ENCODE measurements around the gene SEMA3E. TPM values are rescaled to one million over a fixed set of nuclear protein-coding genes. Genes with fewer than 3 reads are reported as not detected.

The SEMA3E gene
- total RNA-seq, 1 donor from 2014 or later = 4.6 TPM

- FAIRE-seq = no peak
- Histone ChIP-seq H3K9me3 (ENCODE audit: insufficient read depth, low read depth, low read length) (no peaks in the 10 kb centered on the region), H2AFZ (ENCODE audit: low read depth, low read length) (no peak overlapping the region)
These were observed 124.5 kb downstream of the SEMA3E start for GRCh38 chr7:83524277-83525075.

GRCh38 chr7:83520726-83521125 is 128.2 kb downstream of the SEMA3E start:
- no peaks in the 10 kb centered on the region for H3K36me3 Mint-ChIP-seq (ENCODE audit: low read depth, unreplicated experiment)
- FAIRE-seq (no peak), DNase-seq (ENCODE audit: low read depth) (no peak)

More at GRCh38 chr7:83524277-83525075, 124.5 kb downstream of the SEMA3E start:
- Mint-ChIP-seq H3K4me3 (ENCODE audit: unreplicated experiment) (peak overlapping the region; percentile 8), H3K4me1 (ENCODE audit: low read depth, unreplicated experiment) (peaks cover 13% of the 10 kb centered on the region), H3K36me3 (ENCODE audit: low read depth, unreplicated experiment) (no peaks in the 10 kb centered on the region), H3K9me3 (ENCODE audit: unreplicated experiment) (no peaks in the 10 kb centered on the region), H3K27me3 (ENCODE audit: low read depth, unreplicated experiment) (no peaks in the 10 kb centered on the region), H3K27ac (ENCODE audit: unreplicated experiment) (peak overlapping the region; percentile 4)
- Histone ChIP-seq H3K27ac (ENCODE audit: low read depth, low read length) (no peak overlapping the region), H3K36me3 (ENCODE audit: insufficient read depth, low read length) (no peaks in the 10 kb centered on the region), H3K4me1 (ENCODE audit: insufficient read depth, low read length) (no peaks in the 10 kb centered on the region), H4K20me1 (ENCODE audit: insufficient read depth, low read length) (no peaks in the 10 kb centered on the region), H3K4me3 (ENCODE audit: insufficient read depth, low read depth, low read length) (no peak overlapping the region), H3K79me2 (ENCODE audit: insufficient read depth, low read length) (no peaks in the 10 kb centered on the region), H3K9ac (ENCODE audit: low read length) (no peak overlapping the region), H3K4me2 (ENCODE audit: low read length) (no peak overlapping the region), H3K27me3 (ENCODE audit: insufficient read depth, low read length) (no peaks in the 10 kb centered on the region)
- DNase-seq (ENCODE audit: low read depth) = peak; percentile 52
- TF ChIP-seq CTCF (IDR thresholded peaks at IDR 0.05; ENCODE audit: insufficient read depth, low read depth, low read length) (no peak), EZH2 (IDR thresholded peaks at IDR 0.05; ENCODE audit: insufficient read depth, low read length) (no peak)

More at GRCh38 chr7:83520726-83521125, 128.2 kb downstream of the SEMA3E start:
- Histone ChIP-seq H3K9ac (ENCODE audit: low read length) (no peak overlapping the region), H3K9me3 (ENCODE audit: insufficient read depth, low read depth, low read length) (no peaks in the 10 kb centered on the region), H3K4me3 (ENCODE audit: insufficient read depth, low read depth, low read length) (no peak overlapping the region), H3K27me3 (ENCODE audit: insufficient read depth, low read length) (no peaks in the 10 kb centered on the region), H3K36me3 (ENCODE audit: insufficient read depth, low read length) (no peaks in the 10 kb centered on the region), H3K4me1 (ENCODE audit: insufficient read depth, low read length) (no peaks in the 10 kb centered on the region), H3K4me2 (ENCODE audit: low read length) (no peak overlapping the region), H3K27ac (ENCODE audit: low read depth, low read length) (no peak overlapping the region), H2AFZ (ENCODE audit: low read depth, low read length) (no peak overlapping the region), H3K79me2 (ENCODE audit: insufficient read depth, low read length) (no peaks in the 10 kb centered on the region), H4K20me1 (ENCODE audit: insufficient read depth, low read length) (no peaks in the 10 kb centered on the region)
- TF ChIP-seq EZH2 (IDR thresholded peaks at IDR 0.05; ENCODE audit: insufficient read depth, low read length) = no peak
- no peak for TF ChIP-seq CTCF (IDR thresholded peaks at IDR 0.05; ENCODE audit: insufficient read depth, low read depth, low read length)
- Mint-ChIP-seq H3K27ac (ENCODE audit: unreplicated experiment) (no peak overlapping the region), H3K9me3 (ENCODE audit: unreplicated experiment) (no peaks in the 10 kb centered on the region), H3K4me1 (ENCODE audit: low read depth, unreplicated experiment) (peaks cover 18% of the 10 kb centered on the region), H3K4me3 (ENCODE audit: unreplicated experiment) (no peak overlapping the region), H3K27me3 (ENCODE audit: low read depth, unreplicated experiment) (no peaks in the 10 kb centered on the region)

Measured in astrocyte (in vitro differentiated cells and primary cell).